GM19467 (cell line): ENCODE results near the gene ABCA4.

Experiments used
- ATAC-seq: cut with Tn5 transposase; IDR thresholded peaks from one replicate; pipeline ENCODE4 v1.9.1; 2021; ENCODE audit warnings: mild to moderate bottlenecking, moderate library complexity; ENCODE audit not compliant: unreplicated experiment

Gene ABCA4

GRCh38 chr1:94031154-94031553 lies 89.8 kb downstream of the ABCA4 start:
- ATAC-seq = no peak

GRCh38 chr1:94029130-94029993 lies 91.6 kb downstream of the ABCA4 start:
- no peak for ATAC-seq

- no peak for ATAC-seq
These were observed 93.0 kb downstream of the ABCA4 start for GRCh38 chr1:94027721-94028515.

GRCh38 chr1:94026619-94027380 lies 94.1 kb downstream of the ABCA4 start:
- no peak for ATAC-seq

- no peak for ATAC-seq
These were observed 95.3 kb downstream of the ABCA4 start for GRCh38 chr1:94025383-94026340.

- no peak for ATAC-seq
These were observed 96.7 kb downstream of the ABCA4 start for GRCh38 chr1:94024104-94024792.

GRCh38 chr1:94022471-94023189 lies 98.3 kb downstream of the ABCA4 start:
- ATAC-seq = no peak

- no peak for ATAC-seq
These were observed 100.0 kb downstream of the ABCA4 start for GRCh38 chr1:94020764-94021579.

- ATAC-seq = no peak
These were observed 101.6 kb downstream of the ABCA4 start for GRCh38 chr1:94019327-94019726.

GRCh38 chr1:94017155-94017829 lies 103.7 kb downstream of the ABCA4 start:
- no peak for ATAC-seq

GRCh38 chr1:94015489-94015817 lies 105.5 kb downstream of the ABCA4 start:
- no peak for ATAC-seq

GRCh38 chr1:94014635-94015488 lies 106.1 kb downstream of the ABCA4 start:
- no peak for ATAC-seq

- ATAC-seq = no peak
These were observed 106.9 kb downstream of the ABCA4 start for GRCh38 chr1:94014087-94014486.

GRCh38 chr1:94013367-94013878 lies 107.5 kb downstream of the ABCA4 start:
- ATAC-seq = no peak

GRCh38 chr1:94012708-94013366 lies 108.1 kb downstream of the ABCA4 start:
- ATAC-seq = no peak
